Embryonic facial prominence (tissue), 1 donor: Measurements from ENCODE around the gene PWP1.

ENCODE experiments used
- DNase-seq: peaks from one replicate; pipeline ENCODE4 v3.0.0-alpha.2; 2016; ENCODE audit errors: extremely low spot score

PWP1 gene

GRCh38 chr12:107735763-107736162 lies 50.2 kb downstream of the PWP1 start:
- DNase-seq, result no peak

GRCh38 chr12:107736914-107737313 lies 51.3 kb downstream of the PWP1 start:
- DNase-seq, result no peak

- no peak for DNase-seq
Measured at GRCh38 chr12:107748472-107748871, 62.9 kb downstream of the PWP1 start.

GRCh38 chr12:107749083-107749482 lies 63.5 kb downstream of the PWP1 start:
- no peak for DNase-seq

GRCh38 chr12:107759410-107759809 lies 73.8 kb downstream of the PWP1 start:
- DNase-seq, result no peak

GRCh38 chr12:107760207-107760808 lies 74.7 kb downstream of the PWP1 start:
- DNase-seq, result no peak

- DNase-seq, result peak; percentile 92
Measured at GRCh38 chr12:107760809-107761501, 75.4 kb downstream of the PWP1 start, which contains the start of gene PRDM4. PRDM4 (minus strand) TSS chr12:107761137; CDS start chr12:107760515, 622 bp downstream.

GRCh38 chr12:107761502-107761904 lies 75.9 kb downstream of the PWP1 start:
- DNase-seq, result no peak
